Activated naive CD4-positive, alpha-beta T cell treated with anti-CD3 and anti-CD28 coated beads, Interleukin-2, amount 10 ng/mL, durations not matched to agents 7 days and 5 days (primary cell): ENCODE results near the gene SOX15.

Experiments
- CTCF ChIA-PET: fragments of 350-600 bp; sonication (Branson Sonifier 250); formaldehyde crosslinking; loops from one replicate; lab custom pipeline; 2021; ENCODE audit warnings: antibody characterized with exemption; lab: Charles Lee
- DNase-seq: peaks from one replicate; pipeline ENCODE4 v3.0.0-alpha.2; 2020
- H3K27ac Mint-ChIP-seq: one replicate; pipeline ENCODE4 v1.8.0; 2021; ENCODE audit warnings: mild to moderate bottlenecking, moderate library complexity, mixed read lengths
- H3K27me3 Mint-ChIP-seq: one replicate; pipeline ENCODE4 v1.8.0; 2021; ENCODE audit warnings: mild to moderate bottlenecking, mixed read lengths
- H3K36me3 Mint-ChIP-seq: one replicate; pipeline ENCODE4 v1.8.0; 2021; ENCODE audit warnings: mixed read lengths
- H3K4me1 Mint-ChIP-seq: one replicate; pipeline ENCODE4 v1.8.0; 2021; ENCODE audit warnings: mixed read lengths
- H3K4me3 Mint-ChIP-seq: one replicate; pipeline ENCODE4 v1.8.0; 2021; ENCODE audit warnings: mild to moderate bottlenecking, moderate library complexity, mixed read lengths
- H3K9me3 Mint-ChIP-seq: one replicate; pipeline ENCODE4 v1.8.0; 2021; ENCODE audit warnings: mixed read lengths

Gene SOX15

DNA sequence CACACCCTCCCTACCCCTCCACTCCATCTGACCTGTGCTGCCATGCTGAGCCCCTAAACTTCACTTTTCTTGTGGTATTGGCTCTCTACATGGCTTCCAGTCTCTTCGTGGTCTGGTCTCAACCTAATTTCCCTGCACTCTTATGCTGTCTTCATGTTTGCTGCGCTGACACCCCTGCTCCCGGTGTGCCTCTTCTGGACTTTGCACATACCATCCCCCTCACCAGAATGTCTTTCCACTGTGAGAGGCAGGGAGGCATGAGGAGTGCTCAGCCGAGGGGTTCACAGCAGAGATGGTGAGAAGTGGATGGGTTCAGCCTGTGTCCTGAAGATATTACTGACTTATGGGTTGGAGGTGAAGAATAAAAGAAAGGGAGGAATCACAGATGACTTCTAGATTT, 38.5 kb downstream of the SOX15 start:
- peaks cover 77% of the 10 kb centered on the region for H3K4me1 Mint-ChIP-seq
- H3K9me3 Mint-ChIP-seq: no peaks in the 10 kb centered on the region
- no peaks in the 10 kb centered on the region for H3K27me3 Mint-ChIP-seq
- peak overlapping the region; percentile 86 for H3K4me3 Mint-ChIP-seq
- peaks cover 52% of the 10 kb centered on the region for H3K36me3 Mint-ChIP-seq
- H3K27ac Mint-ChIP-seq: peak overlapping the region; percentile 86
- CTCF ChIA-PET: interaction anchor here (1.2 to 1.4 kb wide), 2 partner anchors 9 to 37 kb away, joined by 4 to 11 read pairs; no protein-coding TSS in a partner anchor
- DNase-seq: no peak

DNA sequence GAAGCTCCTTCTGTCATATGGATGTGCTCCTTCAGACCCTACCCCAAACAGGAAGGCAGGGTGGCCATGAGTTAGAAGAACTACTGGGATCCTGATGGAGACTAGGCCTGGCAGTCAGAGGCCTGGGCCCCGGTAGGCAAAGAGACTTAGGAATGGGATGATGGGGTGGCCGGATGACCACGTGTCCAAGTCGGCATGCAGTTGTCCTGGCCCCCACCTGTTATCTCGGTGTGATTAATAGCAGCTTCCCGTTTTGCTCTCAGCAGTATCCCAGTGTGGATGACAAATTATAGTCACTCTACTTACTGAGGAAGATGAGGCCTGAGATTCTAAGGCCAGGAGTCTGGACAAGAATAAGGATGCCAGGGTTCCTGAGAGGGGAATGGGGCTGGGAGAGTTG, 39.5 kb downstream of the SOX15 start:
- CTCF ChIA-PET: interaction anchor here (1.0 to 4.6 kb wide), 2 partner anchors 11 to 36 kb away, joined by 3 to 26 read pairs; partner anchors contain the start of gene SENP3
- Mint-ChIP-seq H3K27ac (peak overlapping the region; percentile 86), H3K27me3 (no peaks in the 10 kb centered on the region), H3K9me3 (no peaks in the 10 kb centered on the region), H3K4me3 (peak overlapping the region; percentile 86), H3K4me1 (peaks cover 71% of the 10 kb centered on the region), H3K36me3 (peaks cover 47% of the 10 kb centered on the region)
- DNase-seq: no peak

DNA sequence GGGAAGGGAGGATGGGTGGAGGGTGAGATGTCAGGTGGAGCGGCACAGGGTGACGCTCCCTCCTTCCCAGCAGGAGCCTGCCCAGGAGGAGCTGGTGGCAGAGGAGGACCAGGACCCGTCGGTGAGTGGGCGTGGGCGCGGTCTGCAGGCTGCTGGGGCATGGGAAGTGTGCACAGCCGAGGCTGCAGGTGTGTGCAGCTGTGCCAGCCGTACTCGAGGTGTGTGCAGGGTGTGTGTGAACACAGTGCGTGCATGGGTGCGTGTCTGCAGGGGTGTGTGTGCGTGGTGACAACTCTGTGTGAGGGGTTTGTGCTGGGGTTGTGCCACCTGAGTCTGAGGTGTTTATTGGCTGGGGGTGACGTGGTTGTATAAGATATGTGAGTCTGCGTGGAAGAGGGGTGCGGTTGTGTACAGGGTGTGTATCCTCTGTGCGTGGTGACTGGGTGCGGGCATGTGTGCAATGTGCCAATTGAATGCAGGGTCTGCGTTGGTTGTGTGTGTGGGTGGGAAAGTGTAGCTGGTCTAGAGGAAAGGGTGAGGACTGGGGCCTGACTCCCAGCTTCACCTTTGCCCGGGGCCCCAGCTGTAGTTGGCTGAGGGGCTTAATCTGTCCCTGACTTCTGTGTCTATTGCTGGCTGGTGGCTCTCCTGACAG, 40.4 kb downstream of the SOX15 start:
- Mint-ChIP-seq H3K36me3 (peaks cover 42% of the 10 kb centered on the region), H3K27me3 (no peaks in the 10 kb centered on the region), H3K9me3 (no peaks in the 10 kb centered on the region), H3K27ac (peak overlapping the region; percentile 86), H3K4me3 (peak overlapping the region; percentile 86), H3K4me1 (peaks cover 63% of the 10 kb centered on the region)
- CTCF ChIA-PET: interaction anchor here (0.8 to 4.6 kb wide), 3 partner anchors 11 to 34 kb away, joined by 3 to 26 read pairs (median 7); partner anchors contain the start of gene SENP3
- peak; percentile 68 for DNase-seq

DNA sequence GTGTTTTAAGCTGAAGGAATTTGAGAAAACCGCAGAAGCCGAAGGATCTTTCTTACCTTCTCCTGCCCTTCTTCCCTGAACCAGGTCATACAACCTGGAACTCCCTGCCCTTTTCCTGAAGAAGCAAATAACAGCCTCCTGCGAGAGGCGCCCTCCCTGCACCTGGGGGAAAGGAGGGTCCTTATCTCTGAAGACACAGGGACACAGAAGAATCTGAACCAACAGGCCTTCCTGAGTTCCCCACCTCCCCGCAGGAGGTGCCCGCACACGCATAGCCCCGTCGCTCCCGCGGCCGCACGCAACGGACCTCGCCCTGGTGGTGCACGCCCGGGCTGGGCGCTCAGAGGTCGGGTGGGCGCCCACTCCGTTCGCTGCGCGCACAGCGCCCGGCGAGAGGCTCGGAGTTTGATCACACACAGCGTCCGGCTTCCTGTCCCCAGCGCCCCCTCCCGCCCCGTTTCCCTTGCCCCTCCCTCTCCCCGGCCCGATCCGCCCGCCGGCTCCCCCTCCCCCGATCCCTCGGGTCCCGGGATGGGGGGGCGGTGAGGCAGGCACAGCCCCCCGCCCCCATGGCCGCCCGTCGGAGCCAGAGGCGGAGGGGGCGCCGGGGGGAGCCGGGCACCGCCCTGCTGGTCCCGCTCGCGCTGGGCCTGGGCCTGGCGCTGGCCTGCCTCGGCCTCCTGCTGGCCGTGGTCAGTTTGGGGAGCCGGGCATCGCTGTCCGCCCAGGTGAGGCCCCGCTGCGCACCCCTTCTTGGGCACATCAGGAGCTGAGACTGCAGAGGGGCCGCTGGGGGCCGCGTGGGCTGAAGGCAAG, 41.1 kb downstream of the SOX15 start, which contains the start of gene TNFSF12:
Gene TNFSF12 (plus strand): TSS at position 474 of the 816 bp plus-strand sequence. CDS start 96 bp downstream, at position 570.
- DNase-seq: peak; percentile 82
- H3K27me3 Mint-ChIP-seq: no peaks in the 10 kb centered on the region
- H3K36me3 Mint-ChIP-seq: peaks cover 39% of the 10 kb centered on the region
- peak within 1 kb of the TSS; percentile 93 for H3K4me3 Mint-ChIP-seq
- peaks cover 59% of the 10 kb centered on the region for H3K4me1 Mint-ChIP-seq
- CTCF ChIA-PET: interaction anchor here (0.8 to 4.6 kb wide), 3 partner anchors 12 to 34 kb away, joined by 3 to 26 read pairs (median 7); partner anchors contain the start of gene SENP3
- peak within 1 kb of the TSS; percentile 90 for H3K27ac Mint-ChIP-seq
- H3K9me3 Mint-ChIP-seq: no peaks in the 10 kb centered on the region

DNA sequence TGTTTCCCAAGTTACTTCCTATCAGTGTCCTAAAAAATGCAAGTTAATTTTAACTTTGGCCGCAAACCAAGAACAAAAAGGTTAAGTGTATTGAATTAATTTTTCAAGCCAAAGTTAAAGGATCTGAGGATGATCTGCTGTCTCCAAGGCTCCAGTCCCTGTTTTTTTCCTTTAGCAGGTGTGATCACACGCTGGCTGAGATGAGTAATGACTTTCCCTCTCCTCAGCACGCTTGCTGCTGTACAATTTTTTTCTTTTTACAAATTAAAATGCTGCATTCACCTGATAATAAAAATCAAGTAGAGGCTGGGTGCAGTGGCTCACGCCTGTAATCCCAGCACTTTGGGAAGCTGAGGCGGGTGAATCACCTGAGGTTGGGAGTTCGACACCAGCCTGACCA, 45.0 kb downstream of the SOX15 start:
- Mint-ChIP-seq H3K27me3 (peaks cover 11% of the 10 kb centered on the region), H3K27ac (no peak overlapping the region), H3K4me3 (no peak overlapping the region), H3K4me1 (peaks cover 20% of the 10 kb centered on the region), H3K9me3 (no peaks in the 10 kb centered on the region), H3K36me3 (peaks cover 12% of the 10 kb centered on the region)
- DNase-seq: no peak
- CTCF ChIA-PET: no interaction called here

DNA sequence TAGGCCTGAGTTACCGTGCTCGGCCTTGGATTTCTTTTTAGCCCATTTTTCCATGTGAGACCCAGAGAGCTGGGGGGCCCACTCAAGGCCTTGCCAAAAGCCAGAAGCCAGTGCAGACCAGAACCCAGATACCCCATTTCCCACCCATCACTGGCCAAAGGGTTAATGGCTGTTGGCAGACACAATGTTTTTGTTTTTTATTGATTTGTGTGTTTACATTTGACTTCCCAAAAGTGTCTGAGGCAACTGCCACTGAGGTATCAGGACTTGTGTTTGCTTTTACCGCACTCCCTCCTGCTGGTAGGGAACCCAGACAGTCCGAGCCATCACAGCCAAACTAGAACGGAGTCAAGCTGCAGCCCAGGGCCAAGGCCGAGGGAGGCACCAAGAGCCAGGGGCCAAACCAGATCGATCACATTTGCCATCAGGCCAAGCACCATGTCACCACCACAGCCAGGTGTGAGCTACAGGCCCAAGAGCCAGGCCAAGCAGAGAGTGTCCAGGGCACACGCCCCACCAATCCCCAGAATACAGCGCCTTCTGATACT, 48.7 kb downstream of the SOX15 start:
- no peak overlapping the region for H3K27ac Mint-ChIP-seq
- no peaks in the 10 kb centered on the region for H3K4me1 Mint-ChIP-seq
- no peak overlapping the region for H3K4me3 Mint-ChIP-seq
- CTCF ChIA-PET: interaction anchor here (0.6 to 1.3 kb wide), 3 partner anchors 11 to 589 kb away, joined by 3 read pairs; no protein-coding TSS in a partner anchor
- H3K27me3 Mint-ChIP-seq: peaks cover 22% of the 10 kb centered on the region
- DNase-seq: no peak
- peaks cover 1% of the 10 kb centered on the region for H3K36me3 Mint-ChIP-seq
- peaks cover 10% of the 10 kb centered on the region for H3K9me3 Mint-ChIP-seq

DNA sequence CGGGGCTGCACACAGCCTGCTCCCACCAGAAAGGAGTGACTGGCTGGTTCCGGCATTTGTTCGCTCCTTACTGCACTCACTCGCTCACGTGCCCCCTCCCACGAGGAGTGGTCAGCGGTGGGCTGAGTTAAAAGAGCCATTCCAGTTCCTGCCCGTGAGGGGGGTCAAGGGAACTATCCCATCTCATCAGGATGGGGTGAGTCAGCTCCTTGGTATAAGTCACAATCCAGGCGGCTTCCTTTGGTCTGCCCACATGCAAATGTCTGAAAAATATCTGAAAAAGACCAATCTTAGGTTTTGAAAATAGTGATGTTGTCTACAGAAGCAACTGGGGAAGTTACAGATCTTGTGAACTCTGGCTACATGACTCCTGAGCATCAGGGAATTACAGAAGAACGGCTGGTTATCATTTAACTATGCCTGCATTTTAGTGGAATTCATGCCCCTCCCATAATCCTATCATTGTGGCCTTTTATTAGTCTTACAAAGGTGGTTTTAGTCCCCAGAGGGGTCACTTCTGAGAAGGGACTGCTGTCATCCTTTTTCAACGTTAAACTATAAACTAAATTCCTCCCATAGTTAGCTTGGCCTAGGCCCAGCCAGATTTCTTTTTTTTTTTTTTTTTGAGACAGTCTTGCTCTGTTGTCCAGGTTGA, 50.9 kb downstream of the SOX15 start:
- CTCF ChIA-PET: interaction anchor here (2.9 kb wide), 1 partner anchor 21 kb away, joined by 7 read pairs; no protein-coding TSS in a partner anchor
- H3K36me3 Mint-ChIP-seq: peaks cover 1% of the 10 kb centered on the region
- no peaks in the 10 kb centered on the region for H3K4me1 Mint-ChIP-seq
- peaks cover 10% of the 10 kb centered on the region for H3K9me3 Mint-ChIP-seq
- H3K4me3 Mint-ChIP-seq: no peak overlapping the region
- no peak overlapping the region for H3K27ac Mint-ChIP-seq
- DNase-seq: no peak
- H3K27me3 Mint-ChIP-seq: peaks cover 22% of the 10 kb centered on the region
